Spleen (tissue), 11 donors: Measurements from ENCODE around the gene MAPK7. TPM values are rescaled to one million over a fixed set of nuclear protein-coding genes. Genes with fewer than 3 reads are reported as not detected.
A peak's percentile ranks its signal among the peaks of the same experiment; 100 is the strongest.

Experiments
- DNase-seq: peaks from one replicate; pipeline ENCODE4 v3.0.0-alpha.2; 2020
- H3K27ac ChIP-seq, 8 donors: fragments of 200-600 bp; sonication (generic) in 7 of 8; 1 replicate in 4 of 8; 2 replicates in 4 of 8; pipeline versions ENCODE4 v1.5.0 to v1.8.0; 2016 to 2021; ENCODE audit warnings: inconsistent platforms in 4 of 8, mild to moderate bottlenecking in 4 of 8, moderate library complexity in 1 of 8
- H3K27me3 ChIP-seq, 7 donors: fragments of 200-600 bp; sonication (generic) in 6 of 7; replicated peaks in 1 of 7; 1 replicate in 4 of 7; 2 replicates in 3 of 7; pipeline versions ENCODE4 v1.5.0 to v1.8.0; 2016 to 2021; ENCODE audit warnings: inconsistent platforms in 3 of 7, mild to moderate bottlenecking in 1 of 7
- H3K36me3 ChIP-seq, 6 donors: fragments of 200-600 bp; sonication (generic) in 5 of 6; 1 replicate in 4 of 6; 2 replicates in 2 of 6; pipeline versions ENCODE4 v1.5.0 to v1.8.0; 2016 to 2021; ENCODE audit warnings: inconsistent platforms in 2 of 6
- H3K4me1 ChIP-seq, 6 donors: fragments of 200-600 bp; sonication (generic) in 5 of 6; 1 replicate in 3 of 6; 2 replicates in 3 of 6; pipeline versions ENCODE4 v1.5.0 to v1.8.0; 2016 to 2021; ENCODE audit warnings: inconsistent platforms in 3 of 6
- H3K4me3 ChIP-seq, 8 donors: fragments of 200-600 bp; sonication (generic) in 7 of 8; 1 replicate in 4 of 8; 2 replicates in 4 of 8; pipeline versions ENCODE4 v1.5.0 to v1.8.0; 2016 to 2021; ENCODE audit warnings: inconsistent platforms in 4 of 8, mild to moderate bottlenecking in 4 of 8, moderate library complexity in 2 of 8
- H3K9me3 ChIP-seq, 8 donors: fragments of 200-600 bp; sonication (generic) in 7 of 8; 1 replicate in 4 of 8; 2 replicates in 4 of 8; pipeline versions ENCODE4 v1.5.0 to v1.8.0; 2016 to 2021; ENCODE audit warnings: inconsistent platforms in 4 of 8
- POLR2A ChIP-seq, 3 donors: fragments of 450-650 bp; IDR thresholded peaks; one replicate each; pipeline ENCODE4 v1.5.1; 2017; ENCODE audit warnings: antibody characterized with exemption in 3 of 3, mild to moderate bottlenecking in 1 of 3
- POLR2AphosphoS5 ChIP-seq, 3 donors: sonication (generic); formaldehyde crosslinking; IDR thresholded peaks; one replicate each; pipeline ENCODE4 v1.5.1; 2017; ENCODE audit warnings: antibody characterized with exemption in 3 of 3
- WGBS, 5 donors: extraction: QIAGEN DNeasy Blood & Tissue Kit in 3 of 5; methylation state at CpG; one replicate each; pipeline versions ENCODE4 v1.1.5 to v1.1.7; 2013 to 2018; 5-methylcytosine and 5-hydroxymethylcytosine counted together
- intact Hi-C: fragments of 100-400 bp; cut with DNase I; formaldehyde crosslinking; loops from one replicate; pipeline ENCODE4 v1.15.0; 2023; ENCODE audit warnings: low total_unique reads
- polyA plus RNA-seq, 3 donors: library from polyadenylated mRNA; stranded (reverse); fragments of 200-250 nt; gene quantifications; one replicate each; pipeline ENCODE4 v1.2.1, GENCODE V29; 2013
- total RNA-seq, 7 donors: library from RNA; depleted of rRNA in 3 of 7; stranded (reverse); fragments of >200 nt in 3 of 7; fragmentation: NEBNext Ultra II Directional in 4 of 7; extraction: Animal tissue kit (Norgen Biotek cat#: 25700) in 4 of 7; gene quantifications; one replicate each; pipeline versions ENCODE4 v1.1.0 to v1.2.1, GENCODE V29; 2016 to 2021
- TF ChIP-seq, protein P1 (sequence below), 11 experiments: fragments of 200-600 bp in 7 of 11; fragments of 450-650 bp in 4 of 11; sonication (generic) in 4 of 11; IDR thresholded peaks in 8 of 11; conservative IDR thresholded peaks in 3 of 11; 1 replicate in 7 of 11; 2 replicates in 4 of 11; pipeline versions ENCODE4 v1.4.0 to v1.8.0; 2016 to 2021; ENCODE audit warnings: antibody characterized with exemption in 11 of 11, inconsistent platforms in 4 of 11, mild to moderate bottlenecking in 1 of 11
- donor health status: healthy with polysubstance abuse.
- donor health status: DM: no; HTN: no; CAD: no; lungs with moderate emphysema.
- donor health status: DM: no; HTN: no; CAD: no.
- donor health status: Bipolar disorder and iron deficiency.
- donor health status: healthy.
- donor health status: DM: no; HTN: no; CAD: no.
- donor health status: DM: yes; HTN: yes; CAD: no.

The MAPK7 gene
- total and polyA plus RNA-seq, 10 donors: 5.7 to 56.2 (median 30.3) TPM

DNA sequence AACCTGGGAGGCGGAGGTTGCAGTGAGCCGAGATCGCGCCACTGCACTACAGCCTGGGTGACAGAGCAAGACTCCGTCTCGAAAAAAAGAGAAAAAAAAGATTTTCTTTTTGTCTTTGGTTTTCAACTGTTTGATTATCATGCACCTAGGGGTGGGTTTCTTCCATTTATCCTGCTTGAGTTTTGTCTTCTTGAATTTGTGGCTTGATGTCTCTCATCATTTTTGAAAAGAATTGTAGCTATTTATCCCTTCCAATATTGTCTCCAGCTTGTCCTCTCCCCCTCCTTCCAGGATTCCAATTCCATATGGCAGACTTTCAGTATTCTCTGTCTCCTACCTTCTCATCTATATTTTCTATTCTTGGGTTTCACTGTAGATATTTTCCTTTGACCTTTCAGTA, 23.6 kb upstream of the MAPK7 start:
- H3K4me3 ChIP-seq: no peak overlapping the region
- WGBS, 5 donors: 77 to 94% (median 80%) methylated on average over 6 of the region's 6 CpGs
- H3K27ac ChIP-seq: no peak overlapping the region
- DNase-seq: no peak
- no peaks in the 10 kb centered on the region for H3K27me3 ChIP-seq
- intact Hi-C loops: no loop called here
- TF ChIP-seq POLR2A (IDR thresholded peaks at IDR 0.05) (no peak), POLR2AphosphoS5 (IDR thresholded peaks at IDR 0.05) (no peak)
- TF ChIP-seq, protein P1, sequence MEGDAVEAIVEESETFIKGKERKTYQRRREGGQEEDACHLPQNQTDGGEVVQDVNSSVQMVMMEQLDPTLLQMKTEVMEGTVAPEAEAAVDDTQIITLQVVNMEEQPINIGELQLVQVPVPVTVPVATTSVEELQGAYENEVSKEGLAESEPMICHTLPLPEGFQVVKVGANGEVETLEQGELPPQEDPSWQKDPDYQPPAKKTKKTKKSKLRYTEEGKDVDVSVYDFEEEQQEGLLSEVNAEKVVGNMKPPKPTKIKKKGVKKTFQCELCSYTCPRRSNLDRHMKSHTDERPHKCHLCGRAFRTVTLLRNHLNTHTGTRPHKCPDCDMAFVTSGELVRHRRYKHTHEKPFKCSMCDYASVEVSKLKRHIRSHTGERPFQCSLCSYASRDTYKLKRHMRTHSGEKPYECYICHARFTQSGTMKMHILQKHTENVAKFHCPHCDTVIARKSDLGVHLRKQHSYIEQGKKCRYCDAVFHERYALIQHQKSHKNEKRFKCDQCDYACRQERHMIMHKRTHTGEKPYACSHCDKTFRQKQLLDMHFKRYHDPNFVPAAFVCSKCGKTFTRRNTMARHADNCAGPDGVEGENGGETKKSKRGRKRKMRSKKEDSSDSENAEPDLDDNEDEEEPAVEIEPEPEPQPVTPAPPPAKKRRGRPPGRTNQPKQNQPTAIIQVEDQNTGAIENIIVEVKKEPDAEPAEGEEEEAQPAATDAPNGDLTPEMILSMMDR (IDR thresholded peaks at IDR 0.05 in 8 of 11, conservative IDR thresholded peaks at IDR 0.05 in 3 of 11): no peak
- H3K9me3 ChIP-seq: no peaks in the 10 kb centered on the region
- H3K4me1 ChIP-seq: no peaks in the 10 kb centered on the region
- no peaks in the 10 kb centered on the region for H3K36me3 ChIP-seq

DNA sequence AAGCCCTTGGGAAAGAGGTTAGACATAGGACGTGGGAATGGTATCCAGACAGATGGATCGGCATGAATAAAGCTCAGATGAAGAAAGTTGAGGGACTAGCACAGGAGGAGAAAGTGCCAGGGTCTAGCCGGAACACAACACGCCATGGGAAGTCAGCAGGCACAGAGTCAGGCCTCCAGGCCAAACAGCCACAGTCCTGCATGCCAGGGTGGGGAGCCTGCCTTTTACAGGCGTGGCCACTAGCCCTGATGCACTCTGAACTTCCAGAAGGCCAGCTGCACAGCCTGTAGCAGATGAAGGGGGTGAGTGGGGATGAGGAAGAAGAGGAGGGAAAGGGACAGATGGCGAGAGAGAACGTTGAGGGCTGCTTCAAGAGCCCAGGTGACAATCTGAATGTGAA, 20.9 kb upstream of the MAPK7 start:
- intact Hi-C loops: no loop called here
- Histone ChIP-seq H3K9me3 (no peaks in the 10 kb centered on the region), H3K27ac (no peak overlapping the region), H3K27me3 (peaks cover 0 to 7% (median 0%) of the 10 kb centered on the region in 7 donors), H3K36me3 (no peaks in the 10 kb centered on the region), H3K4me3 (no peak overlapping the region), H3K4me1 (peaks cover 6 to 10% (median 8%) of the 10 kb centered on the region in 6 donors)
- 85 to 94% (median 86%) methylated on average over 7 of the region's 7 CpGs for WGBS, 5 donors
- TF ChIP-seq, protein P1 (IDR thresholded peaks at IDR 0.05 in 8 of 11, conservative IDR thresholded peaks at IDR 0.05 in 3 of 11): no peak
- TF ChIP-seq POLR2AphosphoS5 (IDR thresholded peaks at IDR 0.05): no peak
- TF ChIP-seq POLR2A (IDR thresholded peaks at IDR 0.05): no peak
- DNase-seq: no peak

DNA sequence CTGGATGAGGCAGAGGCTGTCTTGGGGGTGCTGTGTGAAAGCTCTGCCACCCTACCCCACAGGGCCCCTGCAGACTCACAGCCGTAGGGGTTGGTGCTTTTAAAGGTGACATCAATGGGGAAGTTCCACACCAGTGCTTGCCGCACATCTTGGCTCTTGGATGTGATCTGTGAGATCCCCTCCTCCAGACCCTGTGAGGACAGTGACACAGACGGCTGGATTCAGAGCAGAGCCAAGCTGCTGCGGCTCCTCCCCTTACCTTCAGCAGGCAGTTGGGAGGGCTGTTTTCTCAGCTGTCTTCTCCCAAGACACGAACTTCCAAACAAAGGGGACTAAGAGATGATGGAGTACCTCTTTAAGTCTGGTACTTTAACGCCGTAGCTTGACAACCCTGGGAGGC, 20.5 kb upstream of the MAPK7 start:
- TF ChIP-seq POLR2AphosphoS5 (IDR thresholded peaks at IDR 0.05) (no peak), POLR2A (IDR thresholded peaks at IDR 0.05) (no peak)
- TF ChIP-seq, protein P1 (IDR thresholded peaks at IDR 0.05 in 8 of 11, conservative IDR thresholded peaks at IDR 0.05 in 3 of 11): no peak
- no peaks in the 10 kb centered on the region for H3K36me3 ChIP-seq
- 85 to 90% (median 87%) methylated on average over 7 of the region's 7 CpGs for WGBS, 5 donors
- DNase-seq: no peak
- no peaks in the 10 kb centered on the region for H3K9me3 ChIP-seq
- no peak overlapping the region for H3K4me3 ChIP-seq
- peaks cover 6 to 12% (median 10%) of the 10 kb centered on the region in 6 donors for H3K4me1 ChIP-seq
- H3K27me3 ChIP-seq: peaks cover 0 to 7% (median 0%) of the 10 kb centered on the region in 7 donors
- intact Hi-C loops: no loop called here
- H3K27ac ChIP-seq: no peak overlapping the region

DNA sequence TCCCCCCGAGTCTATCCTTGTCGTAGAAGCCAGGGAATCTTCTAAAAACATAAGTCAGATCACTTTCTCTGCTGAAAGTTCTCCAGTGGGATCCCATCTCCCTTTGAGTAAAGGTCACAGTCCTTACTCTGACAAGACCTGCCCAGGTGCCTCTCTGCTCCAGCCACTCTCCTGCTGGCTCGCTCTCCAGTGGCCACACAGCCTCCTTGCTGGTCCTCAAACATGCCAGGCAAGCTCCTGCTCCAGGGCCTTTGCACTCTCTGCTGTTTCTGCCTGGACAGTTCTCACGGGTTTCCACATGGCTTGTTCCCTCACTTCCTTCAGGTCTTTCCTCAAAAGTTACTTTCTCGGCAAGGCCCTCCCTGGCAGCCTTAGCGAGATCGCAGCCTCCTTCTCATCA, 19.1 kb upstream of the MAPK7 start:
- Histone ChIP-seq H3K36me3 (no peaks in the 10 kb centered on the region), H3K27ac (no peak overlapping the region), H3K9me3 (no peaks in the 10 kb centered on the region), H3K27me3 (peaks cover 0 to 7% (median 0%) of the 10 kb centered on the region in 7 donors), H3K4me3 (no peak overlapping the region), H3K4me1 (peaks cover 6 to 19% (median 16%) of the 10 kb centered on the region in 6 donors)
- 84 to 90% (median 85%) methylated on average over 7 of the region's 7 CpGs for WGBS, 5 donors
- DNase-seq: peak; percentile 51
- intact Hi-C loops: no loop called here
- TF ChIP-seq, protein P1 (IDR thresholded peaks at IDR 0.05 in 8 of 11, conservative IDR thresholded peaks at IDR 0.05 in 3 of 11): no peak
- TF ChIP-seq POLR2AphosphoS5 (IDR thresholded peaks at IDR 0.05) (no peak), POLR2A (IDR thresholded peaks at IDR 0.05) (no peak)
